GM21786 (cell line): ENCODE measurements around the gene NSUN7.
"Not testable (repeated sequence)": the region's sequence is repeated elsewhere in the genome, so short reads cannot be mapped to it uniquely, and the experiment has no call there.

Experiments
- ATAC-seq: cut with Tn5 transposase; IDR thresholded peaks from one replicate; pipeline ENCODE4 v1.9.1; 2021; ENCODE audit not compliant: unreplicated experiment

Gene NSUN7

DNA sequence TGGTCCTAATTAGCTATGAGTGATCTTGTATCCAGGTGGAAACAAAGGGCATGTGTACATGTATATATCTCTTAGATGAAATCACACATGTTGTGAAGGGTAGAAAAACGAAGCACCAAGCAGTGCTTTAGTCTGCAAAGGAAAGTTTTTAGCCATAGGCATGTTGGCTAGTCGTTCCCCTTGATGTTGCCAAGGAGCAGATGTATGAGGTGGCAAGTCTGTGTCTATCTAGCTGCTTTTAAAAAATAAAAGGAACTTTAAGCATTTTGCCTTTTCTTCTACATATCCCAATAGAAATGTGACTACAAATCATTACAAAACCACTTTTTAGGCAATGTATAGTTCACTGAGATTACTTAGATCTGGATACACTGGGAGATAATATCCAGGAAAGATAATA is 63.1 kb downstream of the NSUN7 start:
- ATAC-seq, result no peak

GRCh38 chr4:40817157-40817556 is 67.4 kb downstream of the NSUN7 start:
- ATAC-seq, result not testable (repeated sequence)

DNA sequence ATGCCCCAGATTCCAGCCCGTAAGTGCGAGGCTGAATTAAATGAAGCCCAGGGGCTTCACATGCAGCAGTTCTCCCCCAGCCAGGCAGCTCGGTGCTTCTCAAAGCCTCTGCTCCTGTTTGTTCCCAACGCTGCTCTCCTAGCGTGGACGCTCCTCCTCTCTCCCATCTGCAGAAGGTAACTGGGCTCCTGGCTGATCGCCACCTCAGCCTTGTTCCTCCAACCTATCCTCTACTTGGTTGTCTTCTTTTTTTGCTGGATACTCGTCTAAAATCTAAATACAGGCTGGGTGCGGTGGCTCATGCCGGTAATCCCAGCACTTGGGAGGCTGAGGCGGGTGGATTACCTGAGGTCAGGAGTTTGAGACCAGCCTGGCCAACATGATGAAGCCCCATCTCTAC is 70.3 kb downstream of the NSUN7 start:
- no peak for ATAC-seq

GRCh38 chr4:40822420-40823166 is 72.8 kb downstream of the NSUN7 start:
- ATAC-seq, result no peak

DNA sequence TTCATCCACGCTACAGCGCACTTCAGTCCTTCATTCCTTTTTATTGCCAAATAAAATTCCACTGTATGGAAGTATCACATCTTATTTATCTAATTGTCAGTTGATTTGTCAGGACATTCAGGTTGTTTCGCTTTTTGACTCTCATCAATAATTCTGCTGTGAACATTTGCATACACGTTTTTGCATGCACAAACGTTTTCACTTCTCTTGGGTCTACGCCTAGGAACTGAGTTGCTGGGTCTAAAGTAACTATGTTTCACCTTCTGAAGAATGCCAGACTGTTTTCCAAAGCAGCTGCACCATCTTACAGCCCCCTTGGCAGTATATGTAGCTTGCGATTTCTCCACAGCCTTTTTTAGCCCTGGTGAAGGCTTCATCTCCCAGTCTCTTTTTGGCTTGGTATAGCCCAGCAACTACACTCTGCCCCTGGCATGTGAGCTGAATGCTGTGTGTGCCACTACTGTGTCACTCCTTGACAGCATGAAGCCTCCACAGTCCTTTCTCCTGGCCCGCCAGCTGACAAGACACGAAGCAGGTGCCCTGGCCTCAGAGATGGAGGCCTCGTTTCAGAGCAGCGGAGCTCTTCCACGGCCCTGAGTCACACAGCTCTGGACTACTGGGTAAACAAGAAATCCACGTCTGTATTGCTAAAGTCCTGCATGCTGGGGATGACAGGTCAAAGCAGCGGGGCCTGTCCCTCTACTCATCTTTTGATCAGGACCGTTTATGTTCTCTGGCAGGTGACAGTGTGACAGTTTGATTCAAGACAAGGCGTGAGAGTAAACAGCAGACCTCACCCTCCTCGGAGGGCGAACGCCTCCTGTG is 75.5 kb downstream of the NSUN7 start:
- no peak for ATAC-seq

DNA sequence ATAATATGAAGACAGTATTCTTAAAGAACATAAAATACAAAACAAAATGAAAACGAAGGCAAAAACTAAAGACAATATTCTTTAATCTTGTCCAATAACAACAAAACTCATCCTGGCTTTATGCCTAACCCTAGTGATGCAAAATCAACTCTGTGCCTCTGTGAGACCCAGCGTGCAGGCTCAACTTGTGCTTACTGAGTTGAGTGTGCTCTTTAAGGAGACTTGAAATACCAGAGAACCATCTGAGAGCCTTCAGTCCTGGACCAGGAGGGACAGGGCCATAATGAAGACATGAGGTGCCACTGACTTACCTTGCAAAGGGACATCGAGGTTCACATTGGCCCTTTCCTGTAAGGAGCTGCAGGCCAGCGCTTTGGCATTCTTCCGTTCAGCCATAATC is 77.1 kb downstream of the NSUN7 start:
- ATAC-seq, result no peak

- no peak for ATAC-seq
These were observed 78.0 kb downstream of the NSUN7 start for GRCh38 chr4:40827758-40828157.

DNA sequence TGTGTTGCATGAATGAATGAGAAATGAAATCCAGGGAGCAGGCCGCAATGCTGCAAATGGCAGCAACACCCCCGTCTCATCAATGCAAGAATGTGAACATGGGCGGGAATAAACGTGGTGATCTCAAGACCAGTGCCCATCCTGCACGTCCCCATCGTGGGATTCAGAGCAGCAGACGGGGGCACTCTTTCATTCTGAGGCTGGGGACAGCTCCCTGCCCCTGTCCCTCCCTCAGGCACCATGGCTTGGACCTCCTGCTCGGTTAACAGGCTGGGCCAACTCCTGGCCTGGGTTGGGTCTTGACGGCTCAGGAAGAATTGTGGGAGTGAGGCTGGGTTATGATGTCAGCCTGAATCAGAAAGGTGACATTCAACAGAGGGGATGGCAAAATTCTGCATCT is 78.9 kb downstream of the NSUN7 start:
- no peak for ATAC-seq

DNA sequence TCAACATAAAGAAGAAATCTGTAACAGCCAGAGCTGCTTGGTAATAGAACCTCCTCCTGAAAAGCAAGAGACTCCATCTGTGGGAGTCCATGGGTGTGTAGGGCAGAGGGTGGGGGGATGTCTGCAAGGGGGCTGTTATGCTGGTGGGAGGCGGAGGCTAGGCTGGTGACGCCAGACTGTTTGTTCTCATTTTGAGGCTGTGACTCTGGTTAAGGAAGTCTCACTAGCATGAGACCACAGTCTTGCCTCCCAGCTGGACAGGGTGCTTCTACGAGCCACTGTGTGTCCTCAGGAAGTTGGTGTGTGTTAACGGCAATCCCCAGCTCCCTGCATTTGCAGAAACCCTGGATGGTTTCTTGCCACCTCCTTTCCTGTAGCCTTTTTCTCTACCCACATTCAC is 79.8 kb downstream of the NSUN7 start:
- no peak for ATAC-seq

- ATAC-seq, result no peak
These were observed 81.6 kb downstream of the NSUN7 start for GRCh38 chr4:40831146-40831907.

- no peak for ATAC-seq
These were observed 82.4 kb downstream of the NSUN7 start for GRCh38 chr4:40832175-40832574.

DNA sequence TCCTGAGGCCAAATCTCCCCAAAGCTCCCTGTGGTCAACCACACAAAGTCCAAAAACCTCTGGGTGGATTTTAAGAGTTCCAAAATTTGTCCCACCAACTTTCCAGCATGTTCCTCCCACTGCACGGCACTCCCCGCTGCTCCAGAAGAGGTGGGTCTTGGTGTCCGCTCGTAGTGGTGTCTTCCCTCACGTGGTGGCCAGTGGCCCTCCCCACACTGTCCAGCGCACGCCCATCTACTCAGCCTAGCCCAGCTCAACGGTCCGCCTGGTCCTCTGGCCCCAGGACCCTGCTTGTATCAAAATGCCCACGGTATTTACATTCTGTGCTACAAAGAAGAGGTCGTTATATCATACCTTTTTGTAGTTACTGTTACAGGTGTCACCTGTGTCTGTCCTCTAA is 83.5 kb downstream of the NSUN7 start:
- no peak for ATAC-seq

DNA sequence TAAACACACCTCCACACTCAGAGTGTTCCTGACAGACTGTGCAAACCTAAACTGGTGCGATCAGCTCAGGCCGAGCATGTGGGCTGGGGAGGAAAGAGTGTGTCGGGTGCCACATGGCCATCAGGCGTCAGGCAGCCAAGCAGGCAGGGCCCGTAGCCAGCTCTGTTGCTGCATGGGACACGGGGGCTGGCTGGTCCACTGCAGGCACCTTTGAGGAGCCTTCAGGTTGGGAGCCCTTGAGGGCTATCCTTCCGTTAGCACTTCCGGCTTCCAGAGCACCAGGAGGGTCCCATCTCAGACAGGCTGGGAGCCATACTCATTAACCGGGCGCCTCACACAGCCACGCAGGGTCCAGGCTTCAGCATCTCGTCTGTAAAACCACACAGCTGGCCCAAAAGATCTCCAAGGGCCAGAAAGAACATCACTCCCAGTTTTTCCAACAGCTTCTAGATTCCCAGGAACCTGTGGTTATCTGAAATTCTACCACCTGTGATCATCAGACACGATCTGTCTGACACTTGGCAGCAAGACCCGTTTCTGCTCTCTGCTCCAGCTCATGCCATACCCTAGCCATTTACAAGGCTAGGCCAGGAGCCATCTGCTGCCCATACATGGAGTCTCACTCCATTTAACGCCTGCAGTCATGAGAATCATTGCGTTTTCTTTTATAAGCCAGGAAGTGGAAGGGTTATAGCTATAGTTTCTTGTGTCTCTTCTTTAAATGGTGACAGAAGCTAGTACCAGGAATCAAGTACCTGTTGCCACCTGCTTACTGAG is 87.5 kb downstream of the NSUN7 start:
- no peak for ATAC-seq

GRCh38 chr4:40838742-40839141 is 89.0 kb downstream of the NSUN7 start:
- ATAC-seq, result no peak

GRCh38 chr4:40840255-40840984 is 90.7 kb downstream of the NSUN7 start:
- no peak for ATAC-seq

- ATAC-seq, result peak; percentile 66
These were observed 91.3 kb downstream of the NSUN7 start for GRCh38 chr4:40840985-40841571.

GRCh38 chr4:40842318-40842717 is 92.6 kb downstream of the NSUN7 start:
- ATAC-seq, result no peak

DNA sequence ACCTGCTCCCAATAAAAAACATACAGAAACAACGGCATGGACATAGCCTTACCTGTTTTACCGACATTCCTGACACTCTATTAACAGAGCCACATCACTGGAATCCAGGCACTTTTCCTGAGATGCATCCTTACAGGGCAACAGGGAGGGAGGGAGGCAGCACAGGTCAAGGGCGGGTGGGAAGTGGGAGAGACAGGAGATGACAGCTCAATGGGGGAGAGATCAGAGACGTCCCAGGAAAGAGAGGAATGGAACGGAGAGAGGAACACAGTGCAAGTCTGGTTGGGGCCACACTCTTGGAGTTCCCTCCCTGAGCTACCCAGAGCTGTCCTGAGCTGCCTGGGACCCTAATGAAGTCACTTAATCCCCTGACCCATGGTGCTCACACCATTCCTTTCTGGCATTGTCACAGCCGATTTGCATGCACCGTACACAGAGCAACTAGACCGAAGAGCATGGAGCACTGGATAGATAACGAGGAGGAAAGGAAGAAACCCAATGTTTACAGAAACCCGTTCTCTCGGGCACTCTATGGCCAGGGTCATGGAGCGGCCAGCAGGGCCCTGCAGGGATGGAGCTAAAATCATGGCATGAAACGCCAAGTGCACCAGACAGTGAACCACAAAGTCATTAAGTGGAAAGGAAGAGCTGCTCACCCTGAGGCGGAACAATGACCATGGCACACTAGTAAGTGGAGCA is 93.1 kb downstream of the NSUN7 start:
- no peak for ATAC-seq

DNA sequence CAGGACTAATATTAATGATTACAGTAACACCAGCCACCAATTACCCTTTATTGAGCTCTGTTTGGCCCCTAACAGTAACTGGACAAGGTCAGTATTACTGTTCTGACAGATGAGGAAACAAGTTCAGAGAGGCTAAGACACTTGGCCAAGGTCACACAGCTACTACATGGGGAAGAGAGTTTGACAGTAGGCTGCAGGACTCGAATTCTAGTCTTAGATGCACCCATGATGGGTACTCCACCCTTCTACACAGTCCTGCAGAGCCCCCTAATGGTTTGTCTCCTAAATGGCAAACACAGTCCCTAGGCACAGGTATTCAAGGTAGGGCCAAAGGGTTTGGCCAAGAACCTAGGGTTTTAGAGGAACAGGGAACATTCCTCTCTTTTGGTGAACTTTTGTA is 93.9 kb downstream of the NSUN7 start:
- no peak for ATAC-seq
